ENCODE results near the gene SLC40A1.

- no peak for TF ChIP-seq CTCF (IDR thresholded peaks at IDR 0.05)
- no peak for TF ChIP-seq POLR2A (IDR thresholded peaks at IDR 0.05)
- no peak for TF ChIP-seq EP300 (IDR thresholded peaks at IDR 0.05)
Observed at GRCh38 chr2:189557373-189557772, 23.2 kb downstream of the SLC40A1 start.
